HepG2 (cell line): ENCODE data around the gene PYGB. TPM values are rescaled to one million over a fixed set of nuclear protein-coding genes. Genes with fewer than 3 reads are reported as not detected.

Experiments used
- ADNP ChIP-seq: sonication (generic); formaldehyde crosslinking; IDR thresholded peaks from 2 replicates; pipeline ENCODE4 v1.4.0; 2020; ENCODE audit warnings: missing genetic modification reagents
- ATF6 ChIP-seq: sonication (generic); formaldehyde crosslinking; conservative IDR thresholded peaks from 2 replicates; pipeline ENCODE4 v1.4.0; 2020; ENCODE audit warnings: missing genetic modification reagents
- CSRNP2 ChIP-seq: sonication (generic); formaldehyde crosslinking; conservative IDR thresholded peaks from 2 replicates; pipeline ENCODE4 v1.8.0; 2022; ENCODE audit warnings: low read depth, missing genetic modification reagents
- FOXO1 ChIP-seq: sonication (generic); formaldehyde crosslinking; IDR thresholded peaks from 2 replicates; pipeline ENCODE4 v1.4.0; 2020; ENCODE audit warnings: missing genetic modification reagents
- NFAT5 ChIP-seq: sonication (generic); formaldehyde crosslinking; IDR thresholded peaks from 2 replicates; pipeline ENCODE4 v1.4.0; 2020; ENCODE audit warnings: missing genetic modification reagents
- PAF1 ChIP-seq: IDR thresholded peaks from 2 replicates; pipeline ENCODE4 v1.6.1; 2016; ENCODE audit warnings: missing genetic modification reagents, missing compliant biosample characterization
- RAD51 ChIP-seq: fragments of 450-650 bp; IDR thresholded peaks from 2 replicates; pipeline ENCODE4 v1.6.1; 2016; ENCODE audit warnings: borderline replicate concordance
- SKIL ChIP-seq: sonication (generic); formaldehyde crosslinking; IDR thresholded peaks from 2 replicates; pipeline ENCODE4 v1.8.0; 2022; ENCODE audit warnings: missing genetic modification reagents, mild to moderate bottlenecking, moderate library complexity, borderline replicate concordance
- ZNF280B ChIP-seq: sonication (generic); formaldehyde crosslinking; IDR thresholded peaks from 2 replicates; pipeline ENCODE4 v1.5.0; 2020; ENCODE audit warnings: missing genetic modification reagents, mild to moderate bottlenecking, borderline replicate concordance
- ZNF563 ChIP-seq: sonication (generic); formaldehyde crosslinking; IDR thresholded peaks from 2 replicates; pipeline ENCODE4 v1.8.0; 2022; ENCODE audit warnings: mild to moderate bottlenecking, moderate library complexity, missing genetic modification reagents
- ZZZ3 ChIP-seq: sonication (generic); formaldehyde crosslinking; IDR thresholded peaks from 2 replicates; pipeline ENCODE4 v1.4.0; 2020; ENCODE audit warnings: missing genetic modification reagents, mild to moderate bottlenecking, borderline replicate concordance
- polyA plus RNA-seq, 8 experiments: library from polyadenylated mRNA; depleted of rRNA in 3 of 8; stranded (reverse) in 7 of 8; unstranded in 1 of 8; fragments of >200 nt; fragmentation: Illumina TruSeq in 4 of 8; extraction: Trizol in 4 of 8; gene quantifications; 2 replicates each; pipeline versions ENCODE4 v1.2.1 to v1.2.3, GENCODE V29; 2011 to 2016; ENCODE audit warnings: low read depth in 4 of 8, missing spikeins in 1 of 8, mixed read lengths in 1 of 8; ENCODE audit not compliant: insufficient read depth in 1 of 8
- total RNA-seq, 5 experiments: library from RNA; depleted of rRNA; stranded (reverse); fragments of >200 nt; fragmentation: Illumina TruSeq; extraction: Trizol; gene quantifications; 2 replicates each; pipeline ENCODE4 v1.2.3, GENCODE V29; 2016; ENCODE audit warnings: low read depth in 1 of 5

PYGB gene
- total and polyA plus RNA-seq, 2 of the 13 experiments (the other 11 are each of a cell fraction or from before 2014, with no cell fraction given) = 24.2 to 86.3 TPM

- TF ChIP-seq CSRNP2 (CRISPR knock-in tag) = no peak
- TF ChIP-seq ADNP (CRISPR knock-in tag) = no peak
- no peak for TF ChIP-seq PAF1 (CRISPR knock-in tag)
- TF ChIP-seq ATF6 (CRISPR knock-in tag) = no peak
- TF ChIP-seq NFAT5 (CRISPR knock-in tag) = no peak
- TF ChIP-seq ZZZ3 = no peak
- no peak for TF ChIP-seq RAD51
- no peak for TF ChIP-seq SKIL (CRISPR knock-in tag)
- peak; percentile 44; the same call in 1 of the 2 replicates for TF ChIP-seq ZNF563 (CRISPR knock-in tag)
- TF ChIP-seq ZNF280B (CRISPR knock-in tag) = peak; percentile 67; the same call in 1 of the 2 replicates
- TF ChIP-seq FOXO1 (CRISPR knock-in tag) = 0 out of 2 replicates have a peak, but pooled peaks have one; percentile 32
Observed at GRCh38 chr20:25336561-25337422, 88.9 kb downstream of the PYGB start (continued).
